Measurements from ENCODE around the gene VWDE.
"Not testable (repeated sequence)": the region's sequence is repeated elsewhere in the genome, so short reads cannot be mapped to it uniquely, and the experiment has no call there.

The VWDE gene

GRCh38 chr7:12401538-12402364 lies 1.9 kb downstream of the VWDE start:
- no peak for DNase-seq

- DNase-seq, result no peak
Observed at GRCh38 chr7:12398186-12398585, 5.5 kb downstream of the VWDE start.

- no peak for DNase-seq
Observed at GRCh38 chr7:12397671-12398070, 6.0 kb downstream of the VWDE start.

GRCh38 chr7:12396670-12397069 lies 7.0 kb downstream of the VWDE start:
- not testable (repeated sequence) for DNase-seq

- no peak for DNase-seq
Observed at GRCh38 chr7:12391922-12392615, 11.6 kb downstream of the VWDE start.

- DNase-seq, result peak; percentile 67 to 72 (median 68)
Observed at GRCh38 chr7:12389089-12389700, 14.5 kb downstream of the VWDE start.

- DNase-seq, result no peak
Observed at GRCh38 chr7:12386313-12386740, 17.3 kb downstream of the VWDE start.

- no peak for DNase-seq
Observed at GRCh38 chr7:12385364-12385786, 18.3 kb downstream of the VWDE start.

- no peak for DNase-seq
Observed at GRCh38 chr7:12383377-12383776, 20.3 kb downstream of the VWDE start.

GRCh38 chr7:12378389-12378788 lies 25.3 kb downstream of the VWDE start:
- no peak for DNase-seq

GRCh38 chr7:12377406-12377805 lies 26.3 kb downstream of the VWDE start:
- no peak for DNase-seq

- no peak for DNase-seq
Observed at GRCh38 chr7:12373580-12374263, 29.9 kb downstream of the VWDE start.

- no peak for DNase-seq
Observed at GRCh38 chr7:12370249-12370648, 33.4 kb downstream of the VWDE start.

GRCh38 chr7:12369756-12370155 lies 33.9 kb downstream of the VWDE start:
- DNase-seq, result no peak

GRCh38 chr7:12369072-12369471 lies 34.6 kb downstream of the VWDE start:
- no peak for DNase-seq

- DNase-seq, result no peak
Observed at GRCh38 chr7:12360948-12361347, 42.7 kb downstream of the VWDE start.

GRCh38 chr7:12358694-12359093 lies 45.0 kb downstream of the VWDE start:
- no peak for DNase-seq

- DNase-seq, result no peak
Observed at GRCh38 chr7:12357508-12357907, 46.2 kb downstream of the VWDE start.

- DNase-seq, result no peak
Observed at GRCh38 chr7:12351843-12352242, 51.8 kb downstream of the VWDE start.

GRCh38 chr7:12350971-12351370 lies 52.7 kb downstream of the VWDE start:
- DNase-seq, result no peak

GRCh38 chr7:12337095-12337494 lies 66.6 kb downstream of the VWDE start:
- DNase-seq, result no peak

GRCh38 chr7:12328888-12329770 lies 74.5 kb downstream of the VWDE start:
- DNase-seq, result no peak

Data from suppressor macrophage treated with lipopolysaccharide for 1 hour (primary cell).